ENCODE measurements around the gene TKFC. TPM values are rescaled to one million over a fixed set of nuclear protein-coding genes. Genes with fewer than 3 reads are reported as not detected.

TKFC gene
- polyA plus RNA-seq, 1 of the 3 experiments (the other 2 are of a cell fraction), result 72.0 TPM

- H3K36me3 ChIP-seq (replicated peaks in 1 of 2; ENCODE audit: control insufficient read depth in 1 of 2, insufficient read depth in 2 of 2, low read length in 1 of 2), result peaks cover 71 to 83% of the 10 kb centered on the region in 2 experiments
- H4K20me1 ChIP-seq (ENCODE audit: insufficient read depth), result no peaks in the 10 kb centered on the region
- H3K27ac ChIP-seq (ENCODE audit: low read depth in 2 of 2, low read length in 1 of 2), result no peak overlapping the region
- no peaks in the 10 kb centered on the region for H3F3A ChIP-seq (replicated peaks; ENCODE audit: insufficient read depth)
- H3K27me3 ChIP-seq (ENCODE audit: insufficient read depth), result no peaks in the 10 kb centered on the region
- no peak for DNase-seq
- ChIA-PET CTCF (interaction anchor here (1.3 to 4.2 kb wide), 3 partner anchors 15 to 114 kb away, joined by 3 to 16 read pairs (median 3); partner anchors contain the start of genes CPSF7 and SDHAF2), POLR2A (no interaction called here)
- no peak overlapping the region for H3K4me2 ChIP-seq
- H3K9me2 ChIP-seq, result no peaks in the 10 kb centered on the region
- peaks cover 4% of the 10 kb centered on the region; the same call in 1 of the 2 replicates for H3K79me2 ChIP-seq (ENCODE audit: insufficient read depth)
- TF ChIP-seq ELF1 (IDR thresholded peaks at IDR 0.05), result no peak
- no peak for TF ChIP-seq RAD21 (IDR thresholded peaks at IDR 0.05; ENCODE audit: low read length)
- TF ChIP-seq USF1 (IDR thresholded peaks at IDR 0.05; ENCODE audit: borderline replicate concordance, low read depth), result no peak
- no peak for TF ChIP-seq REST (IDR thresholded peaks at IDR 0.05; ENCODE audit: low read depth, low read length)
- no peak for TF ChIP-seq GABPA (IDR thresholded peaks at IDR 0.05; ENCODE audit: low read depth)
- H3K9ac ChIP-seq, result no peak overlapping the region
- H3K4me3 ChIP-seq (ENCODE audit: low read depth in 2 of 2, low read length in 1 of 2), result no peak overlapping the region
- H3K4me1 ChIP-seq (ENCODE audit: control insufficient read depth in 1 of 2, insufficient read depth in 2 of 2, low read depth in 1 of 2, low read length in 1 of 2), result no peaks in the 10 kb centered on the region
- no peaks in the 10 kb centered on the region for H3K9me3 ChIP-seq
- WGBS (ENCODE audit: low lambda C conversion rate), result 78% methylated on average over 2 of the region's 2 CpGs
- no peak overlapping the region for H2AFZ ChIP-seq (ENCODE audit: low read depth)
Observed at GRCh38 chr11:61315260-61315659, 17.8 kb upstream of the TKFC start.

GRCh38 chr11:61325649-61326414 lies 7.2 kb upstream of the TKFC start:
- CTCF ChIA-PET, result interaction anchor here (1.7 to 3.4 kb wide), 3 partner anchors 10 to 60 kb away, joined by 5 to 23 read pairs (median 18); partner anchors contain the start of genes CYB561A3 and TMEM138
- Histone ChIP-seq H4K20me1 (ENCODE audit: insufficient read depth) (peaks cover 27% of the 10 kb centered on the region), H3K36me3 (replicated peaks in 1 of 2; ENCODE audit: control insufficient read depth in 1 of 2, insufficient read depth in 2 of 2, low read length in 1 of 2) (peaks cover 75 to 78% of the 10 kb centered on the region in 2 experiments), H3K27ac (ENCODE audit: low read depth in 2 of 2, low read length in 1 of 2) (no peak overlapping the region), H3K4me2 (no peak overlapping the region), H3K27me3 (ENCODE audit: insufficient read depth) (no peaks in the 10 kb centered on the region), H3K9me2 (no peaks in the 10 kb centered on the region), H3K4me3 (ENCODE audit: low read depth in 2 of 2, low read length in 1 of 2) (no peak overlapping the region), H3K4me1 (ENCODE audit: control insufficient read depth in 1 of 2, insufficient read depth in 2 of 2, low read depth in 1 of 2, low read length in 1 of 2) (peaks cover 0 to 10% of the 10 kb centered on the region in 2 experiments; a peak in 2 of 4 replicates), H3K9me3 (no peaks in the 10 kb centered on the region), H2AFZ (ENCODE audit: low read depth) (no peak overlapping the region), H3K79me2 (ENCODE audit: insufficient read depth) (peaks cover 66% of the 10 kb centered on the region), H3K9ac (no peak overlapping the region), H3F3A (replicated peaks; ENCODE audit: insufficient read depth) (peaks cover 9% of the 10 kb centered on the region)
- 90% methylated on average over 2 of the region's 2 CpGs for WGBS (ENCODE audit: low lambda C conversion rate)
- POLR2A ChIA-PET, result no interaction called here
- no peak for TF ChIP-seq TCF12 (IDR thresholded peaks at IDR 0.05)
- no peak for TF ChIP-seq EP300 (IDR thresholded peaks at IDR 0.05; ENCODE audit: borderline replicate concordance in 1 of 2, low read depth in 1 of 2, low read length in 1 of 2)
- TF ChIP-seq ELF1 (IDR thresholded peaks at IDR 0.05), result no peak
- TF ChIP-seq MAX (IDR thresholded peaks at IDR 0.05; ENCODE audit: low read depth), result no peak
- no peak for DNase-seq
